Natural killer cell (primary cell): ENCODE measurements around the gene YIF1A. TPM values are rescaled to one million over a fixed set of nuclear protein-coding genes. Genes with fewer than 3 reads are reported as not detected.

Source experiments
- ATAC-seq, 3 donors: fragments of 150-1000 bp in 2 of 3; fragments of 200-7000 bp in 1 of 3; cut with Tn5 transposase; 1 replicate in 1 of 3; 2 replicates in 2 of 3; pipeline ENCODE4 v1.10.0; 2021; ENCODE audit warnings: mild to moderate bottlenecking in 2 of 3, moderate library complexity in 2 of 3
- DNase-seq, 2 donors: peaks; one replicate each; pipeline versions ENCODE4 v3.0.0 to v3.0.0-alpha.2; 2013 to 2021; ENCODE audit warnings: mixed read lengths in 1 of 2
- H3K27ac ChIP-seq: one replicate; pipeline ENCODE4 v1.5.1; 2013; ENCODE audit warnings: mild to moderate bottlenecking, low read length
- H3K27me3 ChIP-seq: one replicate; pipeline ENCODE4 v1.6.1; 2013; ENCODE audit warnings: low read length; ENCODE audit not compliant: control insufficient read depth, insufficient read depth
- H3K36me3 ChIP-seq: one replicate; pipeline ENCODE4 v1.6.1; 2013; ENCODE audit warnings: low read length; ENCODE audit not compliant: control insufficient read depth, insufficient read depth
- H3K4me1 ChIP-seq: one replicate; pipeline ENCODE4 v1.6.1; 2013; ENCODE audit warnings: low read length; ENCODE audit not compliant: control insufficient read depth, insufficient read depth
- H3K4me3 ChIP-seq: one replicate; pipeline ENCODE4 v1.5.1; 2013; ENCODE audit warnings: low read length
- H3K9me3 ChIP-seq: one replicate; pipeline ENCODE4 v1.6.1; 2013; ENCODE audit warnings: low read length; ENCODE audit not compliant: control insufficient read depth, insufficient read depth
- H3K27ac Mint-ChIP-seq, 2 donors: one replicate each; pipeline ENCODE4 v1.8.0; 2022; ENCODE audit warnings: mild to moderate bottlenecking in 2 of 2, mixed read lengths in 2 of 2, moderate library complexity in 1 of 2
- H3K27me3 Mint-ChIP-seq, 2 donors: one replicate each; pipeline ENCODE4 v1.8.0; 2022; ENCODE audit warnings: low read depth in 2 of 2, mixed read lengths in 2 of 2
- H3K36me3 Mint-ChIP-seq: one replicate; pipeline ENCODE4 v1.8.0; 2022; ENCODE audit warnings: mixed read lengths
- H3K4me1 Mint-ChIP-seq, 2 donors: one replicate each; pipeline ENCODE4 v1.8.0; 2022; ENCODE audit warnings: mixed read lengths in 2 of 2
- H3K4me3 Mint-ChIP-seq: one replicate; pipeline ENCODE4 v1.8.0; 2022; ENCODE audit warnings: mild to moderate bottlenecking, moderate library complexity, mixed read lengths
- H3K9me3 Mint-ChIP-seq, 2 donors: one replicate each; pipeline ENCODE4 v1.8.0; 2022; ENCODE audit warnings: mixed read lengths in 2 of 2
- CTCF ChIP-seq: fragments of 200-600 bp; IDR thresholded peaks from one replicate; pipeline ENCODE4 v1.8.0; 2022; ENCODE audit warnings: antibody characterized with exemption
- WGBS: methylation state at CpG from one replicate; pipeline ENCODE4 v1.1.7; 2013; ENCODE audit warnings: missing lambda C conversion rate; ENCODE audit not compliant: insufficient coverage; 5-methylcytosine and 5-hydroxymethylcytosine counted together
- intact Hi-C: fragments of 100-400 bp; cut with micrococcal nuclease; formaldehyde crosslinking; loops from one replicate; pipeline ENCODE4 v1.14.2; 2022
- total RNA-seq, 4 donors: library from RNA; stranded (reverse); fragments of 120-200 nt in 1 of 4; gene quantifications; one replicate each; pipeline versions ENCODE4 v1.2.3 to v1.2.4, GENCODE V29; 2013 to 2022

YIF1A gene
- total RNA-seq, 3 donors from 2014 or later (not counting 1 experiment from before 2014, with no cell fraction given) = 21.9 to 28.5 (median 23.6) TPM

DNA sequence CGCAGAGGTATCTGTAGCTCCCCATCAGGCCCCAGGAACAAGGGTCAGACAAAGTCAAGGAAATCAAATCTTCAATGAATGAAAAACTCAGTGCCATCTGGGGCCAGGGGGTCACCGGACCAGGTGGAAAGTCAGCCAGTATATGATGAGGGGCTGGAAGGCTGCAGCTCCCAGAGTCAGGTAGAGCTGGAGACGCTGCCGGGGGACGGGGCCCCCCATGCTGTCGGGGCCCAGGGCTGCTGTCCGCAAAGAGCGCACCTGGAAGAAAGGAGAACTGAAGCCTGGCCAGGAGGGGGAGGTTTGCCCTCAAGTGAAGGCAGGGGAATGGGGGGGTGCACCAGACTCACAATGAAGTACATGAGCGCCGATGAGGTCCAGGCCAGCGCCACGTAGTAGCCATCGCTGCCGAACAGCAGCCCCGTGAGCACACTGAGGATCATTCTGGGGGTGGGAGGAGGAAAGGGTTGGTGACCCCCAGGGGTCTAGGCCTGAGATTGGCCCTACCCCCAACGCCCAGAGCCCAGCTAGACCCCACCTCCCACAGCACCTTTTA, 4.3 kb downstream of the YIF1A start:
- H3K36me3 Mint-ChIP-seq = no peaks in the 10 kb centered on the region
- H3K9me3 Mint-ChIP-seq = no peaks in the 10 kb centered on the region
- no peak for ATAC-seq
- TF ChIP-seq CTCF = no peak
- peaks cover 3 to 14% of the 10 kb centered on the region in 2 donors for H3K27me3 Mint-ChIP-seq
- DNase-seq = no peak
- Histone ChIP-seq H3K4me3 (no peak overlapping the region), H3K27me3 (peaks cover 5% of the 10 kb centered on the region), H3K36me3 (peaks cover 3% of the 10 kb centered on the region), H3K4me1 (peaks cover 38% of the 10 kb centered on the region), H3K27ac (no peak overlapping the region), H3K9me3 (no peaks in the 10 kb centered on the region)
- peak overlapping the region in 1 of 2 donors; percentile 71 for H3K27ac Mint-ChIP-seq
- intact Hi-C loops = no loop called here
- H3K4me3 Mint-ChIP-seq = no peak overlapping the region
- WGBS = 96% methylated on average over 16 of the region's 16 CpGs
- peaks cover 15 to 54% of the 10 kb centered on the region in 2 donors for H3K4me1 Mint-ChIP-seq

- no peak overlapping the region for H3K4me3 Mint-ChIP-seq
- Histone ChIP-seq H3K36me3 (peaks cover 3% of the 10 kb centered on the region), H3K4me3 (no peak overlapping the region), H3K27me3 (peaks cover 10% of the 10 kb centered on the region), H3K27ac (no peak overlapping the region), H3K4me1 (peaks cover 43% of the 10 kb centered on the region), H3K9me3 (no peaks in the 10 kb centered on the region)
- H3K27ac Mint-ChIP-seq = peak overlapping the region; percentile 74 to 89
- H3K27me3 Mint-ChIP-seq = peaks cover 7 to 14% of the 10 kb centered on the region in 2 donors
- no peaks in the 10 kb centered on the region for H3K9me3 Mint-ChIP-seq
- no peak for ATAC-seq
- no peaks in the 10 kb centered on the region for H3K36me3 Mint-ChIP-seq
- TF ChIP-seq CTCF = no peak
- intact Hi-C loops = no loop called here
- DNase-seq = no peak
- WGBS = 94% methylated on average over 13 of the region's 14 CpGs
- H3K4me1 Mint-ChIP-seq = peaks cover 10 to 55% of the 10 kb centered on the region in 2 donors
Observed at GRCh38 chr11:66283461-66284105, 5.4 kb downstream of the YIF1A start.

- peaks cover 3% of the 10 kb centered on the region for H3K36me3 ChIP-seq
- no peak overlapping the region for H3K4me3 ChIP-seq
- intact Hi-C loops = loop anchor here (1.0 kb wide), 2 partner anchors 14 to 60 kb away; partner anchors contain the start of gene RAB1B
- peaks cover 10% of the 10 kb centered on the region for H3K27me3 ChIP-seq
- peak overlapping the region; percentile 19 for H3K27ac ChIP-seq
- H3K9me3 ChIP-seq = no peaks in the 10 kb centered on the region
- no peaks in the 10 kb centered on the region for H3K9me3 Mint-ChIP-seq
- peak; percentile 80 to 95 (median 86) for ATAC-seq
- peak overlapping the region; percentile 50 for H3K4me3 Mint-ChIP-seq
- DNase-seq = peak; percentile 99 to 100
- peaks cover 7 to 14% of the 10 kb centered on the region in 2 donors for H3K27me3 Mint-ChIP-seq
- H3K27ac Mint-ChIP-seq = peak overlapping the region; percentile 74 to 89
- peak; percentile 92 for TF ChIP-seq CTCF
- H3K4me1 ChIP-seq = peaks cover 38% of the 10 kb centered on the region
- H3K4me1 Mint-ChIP-seq = peaks cover 5 to 50% of the 10 kb centered on the region in 2 donors
- H3K36me3 Mint-ChIP-seq = no peaks in the 10 kb centered on the region
- 15% methylated on average over 35 of the region's 35 CpGs for WGBS
Observed at GRCh38 chr11:66282468-66283455, 6.2 kb downstream of the YIF1A start.
